ENCODE results near the gene PKNOX2. TPM values are rescaled to one million over a fixed set of nuclear protein-coding genes. Genes with fewer than 3 reads are reported as not detected.

Gene PKNOX2
- total RNA-seq, 4 donors from 2014 or later, result 0.51 to 4.3 (median 2.3) TPM

- TF ChIP-seq CTCF (IDR thresholded peaks at IDR 0.05; ENCODE audit: low read depth), result no peak
Observed at GRCh38 chr11:125192183-125192582, 27.6 kb downstream of the PKNOX2 start.

- no peak for TF ChIP-seq CTCF (IDR thresholded peaks at IDR 0.05; ENCODE audit: low read depth)
Observed at GRCh38 chr11:125192717-125193415, 28.3 kb downstream of the PKNOX2 start.

- no peak for TF ChIP-seq CTCF (IDR thresholded peaks at IDR 0.05; ENCODE audit: low read depth)
Observed at GRCh38 chr11:125193416-125193726, 28.8 kb downstream of the PKNOX2 start.

GRCh38 chr11:125193841-125194240, 29.3 kb downstream of the PKNOX2 start:
- no peak for TF ChIP-seq CTCF (IDR thresholded peaks at IDR 0.05; ENCODE audit: low read depth)

- TF ChIP-seq CTCF (IDR thresholded peaks at IDR 0.05; ENCODE audit: low read depth), result no peak
Observed at GRCh38 chr11:125199915-125200314, 35.4 kb downstream of the PKNOX2 start.

GRCh38 chr11:125200441-125200840, 35.9 kb downstream of the PKNOX2 start:
- no peak for TF ChIP-seq CTCF (IDR thresholded peaks at IDR 0.05; ENCODE audit: low read depth)

GRCh38 chr11:125201525-125202141, 37.1 kb downstream of the PKNOX2 start:
- no peak for TF ChIP-seq CTCF (IDR thresholded peaks at IDR 0.05; ENCODE audit: low read depth)
